GM13977 (cell line): ENCODE results near the gene ZNF280B.

Experiments
- DNase-seq: peaks from one replicate; pipeline ENCODE4 v3.0.0; 2012; ENCODE audit warnings: low spot score
- CTCF ChIP-seq: IDR thresholded peaks from 2 replicates; pipeline ENCODE4 v1.5.1; 2012; ENCODE audit warnings: mild to moderate bottlenecking, control low read depth; ENCODE audit not compliant: insufficient read depth; ENCODE audit errors: extremely low read depth, missing control alignments
- in situ Hi-C: fragments of 300-500 bp; cut with MboI; formaldehyde crosslinking; loops from one replicate; pipeline ENCODE4 v1.12.0; 2022; ENCODE audit warnings: low sequenced_read_pairs, low pct_unique_long_range_greater_than_20kb, mixed read lengths, inconsistent platforms; ENCODE audit not compliant: unreplicated experiment

Gene ZNF280B

DNA sequence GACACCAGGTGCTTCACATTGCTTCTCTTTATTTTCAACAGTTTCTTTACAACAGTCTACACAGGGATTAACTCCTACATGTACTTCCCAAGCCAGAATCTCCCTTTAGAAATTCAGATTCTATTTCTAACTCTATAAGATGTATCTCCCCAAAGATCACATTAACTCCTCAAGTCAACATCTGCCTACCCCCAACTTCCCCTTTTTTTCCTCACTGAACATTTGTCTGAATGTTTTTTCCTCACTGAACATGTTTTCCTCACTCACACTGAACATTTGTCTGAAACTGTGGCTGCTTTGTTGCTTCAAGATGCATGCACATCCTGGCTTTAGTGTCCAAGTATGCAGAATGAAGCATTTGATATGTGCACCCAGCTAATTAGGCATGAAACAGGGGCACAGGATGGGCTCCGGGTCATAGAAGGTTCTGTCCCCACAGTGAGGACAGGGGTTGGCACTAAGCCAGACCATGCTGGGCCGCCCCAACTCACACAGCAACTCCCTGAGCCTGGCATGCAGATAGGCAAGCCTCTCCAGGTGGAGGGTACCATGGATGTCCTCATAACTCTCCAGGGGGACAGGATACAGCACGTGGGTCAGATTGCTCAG is 39.3 kb upstream of the ZNF280B start:
- DNase-seq: no peak
- in situ Hi-C loops: no loop called here
- no peak for TF ChIP-seq CTCF

GRCh38 chr22:22547226-22547625 is 38.7 kb upstream of the ZNF280B start:
- no peak for TF ChIP-seq CTCF
- no peak for DNase-seq
- in situ Hi-C loops: no loop called here

DNA sequence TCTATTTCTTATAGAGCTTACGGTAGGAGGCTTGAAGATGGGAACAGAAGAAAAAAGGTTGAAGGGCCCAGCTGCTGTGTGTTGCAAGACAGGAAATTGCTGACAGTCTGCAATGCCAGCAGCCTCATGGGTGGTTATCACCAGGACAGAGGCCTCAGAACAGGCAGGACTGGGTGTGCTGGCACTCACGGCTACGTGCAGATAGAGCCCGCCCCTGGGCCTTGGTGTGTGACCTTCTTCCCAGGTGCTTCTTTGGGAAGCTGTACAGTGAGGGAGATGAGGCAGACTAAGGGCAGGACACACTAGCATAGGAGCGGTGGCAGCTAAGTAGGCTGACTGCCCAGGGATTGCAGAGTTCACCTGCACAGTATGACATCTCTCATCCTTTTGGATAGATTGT is 37.9 kb upstream of the ZNF280B start:
- no peak for DNase-seq
- in situ Hi-C loops: no loop called here
- no peak for TF ChIP-seq CTCF

- in situ Hi-C loops: no loop called here
- no peak for TF ChIP-seq CTCF
Measured at GRCh38 chr22:22545084-22545483, 36.5 kb upstream of the ZNF280B start.

DNA sequence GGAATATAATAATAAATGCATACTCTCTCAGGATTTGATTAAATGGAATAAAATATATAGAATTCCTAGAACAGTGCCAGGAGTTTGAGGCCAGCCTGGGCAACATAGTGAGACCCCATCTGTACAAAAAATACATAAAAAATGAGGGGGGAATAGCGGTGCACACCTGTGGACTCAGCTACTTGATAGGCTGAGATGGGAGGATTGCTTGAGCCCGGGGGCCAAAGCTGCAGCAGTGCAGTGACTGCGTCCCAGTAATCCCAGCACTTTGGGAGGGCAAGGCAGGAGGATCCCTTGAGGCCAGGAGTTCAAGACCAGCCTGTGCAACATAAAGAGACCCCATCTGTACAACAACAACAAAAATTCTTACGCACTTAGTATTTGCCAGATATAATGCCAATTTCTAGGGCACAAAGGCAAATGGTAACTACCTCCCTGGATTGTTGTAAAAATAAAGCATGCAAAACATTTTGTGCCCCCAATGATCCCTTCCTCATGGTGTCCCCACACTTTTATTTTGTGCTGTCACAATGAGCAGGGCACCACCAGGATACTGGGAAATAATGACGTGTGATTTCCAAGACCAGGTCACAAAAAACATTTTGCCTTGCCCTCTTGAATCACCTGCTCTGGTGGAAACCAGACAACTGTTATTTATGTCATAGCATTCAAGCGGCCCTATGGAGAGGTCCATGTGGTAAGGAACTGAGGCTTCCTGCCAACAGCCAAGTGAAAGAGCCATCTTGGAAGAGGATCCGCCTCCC is 29.9 kb upstream of the ZNF280B start:
- TF ChIP-seq CTCF: no peak
- in situ Hi-C loops: no loop called here
- DNase-seq: no peak

More at GRCh38 chr22:22545084-22545483, 36.5 kb upstream of the ZNF280B start:
- no peak for DNase-seq

DNA sequence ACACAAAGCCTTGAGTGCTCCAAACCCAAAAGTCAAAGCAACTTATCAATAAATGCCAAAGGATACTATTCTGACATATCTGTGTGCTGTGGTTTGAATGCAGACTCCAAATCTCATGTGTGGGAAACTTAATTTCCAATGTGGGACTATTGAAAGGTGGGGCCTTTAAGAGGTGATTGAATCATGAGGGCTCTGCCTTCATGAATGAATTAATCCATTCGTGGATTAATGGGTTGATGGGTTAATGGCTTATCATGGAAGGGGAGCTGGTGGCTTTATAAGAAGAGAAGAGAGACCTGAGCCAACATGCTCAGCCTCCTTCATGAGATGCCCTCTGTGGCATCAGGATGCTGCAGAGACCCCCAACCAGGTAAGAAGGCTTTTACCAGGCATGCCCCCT is 28.4 kb upstream of the ZNF280B start:
- no peak for DNase-seq
- in situ Hi-C loops: no loop called here
- TF ChIP-seq CTCF: no peak
